Neural progenitor cell (in vitro differentiated cells): ENCODE results near the gene CDC16. TPM values are rescaled to one million over a fixed set of nuclear protein-coding genes. Genes with fewer than 3 reads are reported as not detected.

ENCODE experiments used
- DNase-seq: peaks from one replicate; pipeline ENCODE4 v3.0.0-alpha.2; 2016; ENCODE audit warnings: low spot score
- H2AFZ ChIP-seq: fragments of 200-600 bp; sonication (generic); replicated peaks from 2 replicates; pipeline ENCODE4 v1.6.1; 2016; ENCODE audit warnings: antibody characterized with exemption
- H3F3A ChIP-seq: fragments of 200-600 bp; sonication (generic); 2 replicates; pipeline ENCODE4 v1.6.1; 2016; ENCODE audit warnings: antibody characterized with exemption, low read depth
- H3K27ac ChIP-seq: fragments of 200-600 bp; sonication (generic); 2 replicates; pipeline ENCODE4 v1.5.1; 2016; ENCODE audit warnings: mild to moderate bottlenecking
- H3K27me3 ChIP-seq: fragments of 200-600 bp; sonication (generic); 2 replicates; pipeline ENCODE4 v1.6.1; 2016; ENCODE audit warnings: mild to moderate bottlenecking, moderate library complexity
- H3K36me3 ChIP-seq: fragments of 200-600 bp; sonication (generic); 2 replicates; pipeline ENCODE4 v1.5.1; 2016
- H3K4me1 ChIP-seq: fragments of 200-600 bp; sonication (generic); 2 replicates; pipeline ENCODE4 v1.6.1; 2016; ENCODE audit warnings: mixed run types
- H3K4me2 ChIP-seq: fragments of 200-600 bp; sonication (generic); 2 replicates; pipeline ENCODE4 v1.6.1; 2016
- H3K4me3 ChIP-seq: fragments of 200-600 bp; sonication (generic); 2 replicates; pipeline ENCODE4 v1.5.1; 2016
- H3K79me2 ChIP-seq: fragments of 200-600 bp; sonication (generic); 2 replicates; pipeline ENCODE4 v1.6.1; 2016; ENCODE audit warnings: low read depth
- H3K9ac ChIP-seq: fragments of 200-600 bp; sonication (generic); 2 replicates; pipeline ENCODE4 v1.6.1; 2016
- H3K9me3 ChIP-seq: fragments of 200-600 bp; sonication (generic); 2 replicates; pipeline ENCODE4 v1.5.1; 2016; ENCODE audit warnings: low read depth
- H4K20me1 ChIP-seq: fragments of 200-600 bp; sonication (generic); 2 replicates; pipeline ENCODE4 v1.6.1; 2016; ENCODE audit warnings: low read depth
- H3K27ac Mint-ChIP-seq: 3 replicates; pipeline ENCODE4 v1.8.0; 2021; ENCODE audit warnings: mixed read lengths
- H3K27me3 Mint-ChIP-seq: 2 replicates; pipeline ENCODE4 v1.8.0; 2022; ENCODE audit warnings: low read depth, mild to moderate bottlenecking, inconsistent platforms, moderate library complexity, mixed read lengths; ENCODE audit not compliant: insufficient read depth
- H3K36me3 Mint-ChIP-seq: 3 replicates; pipeline ENCODE4 v1.8.0; 2021; ENCODE audit warnings: mixed read lengths
- H3K4me1 Mint-ChIP-seq: 3 replicates; pipeline ENCODE4 v1.8.0; 2021; ENCODE audit warnings: mixed read lengths
- H3K4me3 Mint-ChIP-seq: 3 replicates; pipeline ENCODE4 v1.8.0; 2021; ENCODE audit warnings: mild to moderate bottlenecking, moderate library complexity, mixed read lengths
- H3K9me3 Mint-ChIP-seq: 3 replicates; pipeline ENCODE4 v1.8.0; 2020; ENCODE audit warnings: mixed read lengths
- EZH2 ChIP-seq: fragments of 200-600 bp; sonication (generic); IDR thresholded peaks from 2 replicates; pipeline ENCODE4 v1.6.1; 2017; ENCODE audit warnings: antibody characterized with exemption, mild to moderate bottlenecking, moderate library complexity
- EZH2phosphoT487 ChIP-seq: fragments of 200-600 bp; sonication (generic); IDR thresholded peaks from 2 replicates; pipeline ENCODE4 v1.6.1; 2017; ENCODE audit warnings: antibody characterized with exemption
- total RNA-seq: library from RNA; depleted of rRNA; stranded (reverse); fragments of >200 nt; gene quantifications from 2 replicates; pipeline ENCODE4 v1.2.3, GENCODE V29; 2015; ENCODE audit warnings: low replicate concordance
- TF ChIP-seq, protein P1 (sequence below): fragments of 200-600 bp; sonication (generic); IDR thresholded peaks from 2 replicates; pipeline ENCODE4 v1.5.1; 2017; ENCODE audit warnings: antibody characterized with exemption, mild to moderate bottlenecking

CDC16 gene
- total RNA-seq, 1 donor from 2014 or later: 69.6 TPM

- Histone ChIP-seq H3K4me2 (no peak overlapping the region), H3K27me3 (peaks cover 30% of the 10 kb centered on the region), H3K4me1 (peaks cover 15% of the 10 kb centered on the region), H2AFZ (no peak overlapping the region), H3K4me3 (no peak overlapping the region), H3F3A (peaks cover 14% of the 10 kb centered on the region), H3K9me3 (no peaks in the 10 kb centered on the region), H3K79me2 (peaks cover 8% of the 10 kb centered on the region), H3K36me3 (no peaks in the 10 kb centered on the region), H4K20me1 (peaks cover 3% of the 10 kb centered on the region), H3K9ac (no peak overlapping the region), H3K27ac (no peak overlapping the region)
- Mint-ChIP-seq H3K4me1 (peaks cover 29% of the 10 kb centered on the region), H3K9me3 (no peaks in the 10 kb centered on the region), H3K27me3 (peaks cover 20% of the 10 kb centered on the region), H3K27ac (no peak overlapping the region), H3K4me3 (no peak overlapping the region), H3K36me3 (no peaks in the 10 kb centered on the region)
- no peak for DNase-seq
- TF ChIP-seq EZH2phosphoT487: no peak
- TF ChIP-seq EZH2: no peak
- TF ChIP-seq, protein P1, sequence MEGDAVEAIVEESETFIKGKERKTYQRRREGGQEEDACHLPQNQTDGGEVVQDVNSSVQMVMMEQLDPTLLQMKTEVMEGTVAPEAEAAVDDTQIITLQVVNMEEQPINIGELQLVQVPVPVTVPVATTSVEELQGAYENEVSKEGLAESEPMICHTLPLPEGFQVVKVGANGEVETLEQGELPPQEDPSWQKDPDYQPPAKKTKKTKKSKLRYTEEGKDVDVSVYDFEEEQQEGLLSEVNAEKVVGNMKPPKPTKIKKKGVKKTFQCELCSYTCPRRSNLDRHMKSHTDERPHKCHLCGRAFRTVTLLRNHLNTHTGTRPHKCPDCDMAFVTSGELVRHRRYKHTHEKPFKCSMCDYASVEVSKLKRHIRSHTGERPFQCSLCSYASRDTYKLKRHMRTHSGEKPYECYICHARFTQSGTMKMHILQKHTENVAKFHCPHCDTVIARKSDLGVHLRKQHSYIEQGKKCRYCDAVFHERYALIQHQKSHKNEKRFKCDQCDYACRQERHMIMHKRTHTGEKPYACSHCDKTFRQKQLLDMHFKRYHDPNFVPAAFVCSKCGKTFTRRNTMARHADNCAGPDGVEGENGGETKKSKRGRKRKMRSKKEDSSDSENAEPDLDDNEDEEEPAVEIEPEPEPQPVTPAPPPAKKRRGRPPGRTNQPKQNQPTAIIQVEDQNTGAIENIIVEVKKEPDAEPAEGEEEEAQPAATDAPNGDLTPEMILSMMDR: no peak
Observed at GRCh38 chr13:114230575-114230974, 4.1 kb upstream of the CDC16 start.

DNA sequence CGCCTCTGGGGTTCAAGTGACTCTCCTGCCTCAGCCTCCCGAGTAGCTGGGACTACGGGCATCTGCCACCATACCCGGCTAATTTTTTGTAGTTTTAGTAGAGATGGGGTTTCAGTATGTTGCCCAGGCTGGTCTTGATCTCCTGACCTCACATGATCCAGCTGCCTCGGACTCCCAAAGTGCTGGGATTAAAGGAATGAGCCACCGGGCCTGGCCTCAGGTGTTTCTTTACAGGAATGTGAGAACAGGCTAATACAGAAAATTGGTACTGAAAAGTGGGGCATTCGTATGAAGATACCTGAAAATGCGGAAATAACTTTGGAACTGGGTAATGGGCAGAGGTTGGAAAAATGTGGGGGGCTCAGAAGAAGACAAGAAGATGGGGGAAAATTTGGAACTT is 2.8 kb upstream of the CDC16 start:
- Histone ChIP-seq H2AFZ (no peak overlapping the region), H3K9me3 (no peaks in the 10 kb centered on the region), H3K4me2 (no peak overlapping the region), H3K4me1 (peaks cover 24% of the 10 kb centered on the region), H3K27me3 (peaks cover 30% of the 10 kb centered on the region), H4K20me1 (peaks cover 16% of the 10 kb centered on the region), H3K9ac (no peak overlapping the region), H3K27ac (no peak overlapping the region), H3K79me2 (peaks cover 21% of the 10 kb centered on the region), H3K36me3 (no peaks in the 10 kb centered on the region), H3K4me3 (no peak overlapping the region), H3F3A (peaks cover 14% of the 10 kb centered on the region)
- Mint-ChIP-seq H3K27ac (no peak overlapping the region), H3K4me3 (no peak overlapping the region), H3K9me3 (no peaks in the 10 kb centered on the region), H3K4me1 (peaks cover 32% of the 10 kb centered on the region), H3K27me3 (peaks cover 20% of the 10 kb centered on the region), H3K36me3 (peaks cover 2% of the 10 kb centered on the region)
- no peak for TF ChIP-seq EZH2
- TF ChIP-seq, protein P1: no peak
- TF ChIP-seq EZH2phosphoT487: no peak
- DNase-seq: no peak

- H3K36me3 Mint-ChIP-seq: peaks cover 14% of the 10 kb centered on the region
- Histone ChIP-seq H3K9me3 (no peaks in the 10 kb centered on the region), H3K27ac (no peak overlapping the region), H3K4me2 (peak overlapping the region; percentile 94), H3K9ac (no peak overlapping the region), H3K4me3 (peak overlapping the region; percentile 79), H3K79me2 (peaks cover 24% of the 10 kb centered on the region), H3K4me1 (peaks cover 18% of the 10 kb centered on the region), H2AFZ (peak overlapping the region; percentile 86), H4K20me1 (peaks cover 18% of the 10 kb centered on the region), H3F3A (peaks cover 12% of the 10 kb centered on the region), H3K36me3 (peaks cover 7% of the 10 kb centered on the region), H3K27me3 (peaks cover 26% of the 10 kb centered on the region)
- no peak for DNase-seq
- peaks cover 26% of the 10 kb centered on the region for H3K4me1 Mint-ChIP-seq
- H3K27me3 Mint-ChIP-seq: peaks cover 12% of the 10 kb centered on the region
- no peaks in the 10 kb centered on the region for H3K9me3 Mint-ChIP-seq
- TF ChIP-seq, protein P1: no peak
- TF ChIP-seq EZH2phosphoT487 (no peak), EZH2 (no peak)
- H3K4me3 Mint-ChIP-seq: peak overlapping the region; percentile 93
- H3K27ac Mint-ChIP-seq: peak overlapping the region; percentile 93
Observed at GRCh38 chr13:114234266-114234644, 442 bp upstream of the CDC16 start.
